Activated T-helper 1 cell treated with anti-CD3 and anti-CD28 coated beads, Interleukin-12 subunit alpha, Interleukin-12 subunit beta, Interleukin-2, Interleukin-4 antibody, amounts not matched to agents 30 ng/mL and 10 ng/mL and 1 ng/mL, durations not matched to agents 14 hours and 24 hours and 36 hours (primary cell): ENCODE results near the gene ZNF436. TPM values are rescaled to one million over a fixed set of nuclear protein-coding genes. Genes with fewer than 3 reads are reported as not detected.

Experiments
- DNase-seq: peaks from one replicate; pipeline ENCODE4 v3.0.0; 2021; ENCODE audit warnings: low spot score
- H3K27ac Mint-ChIP-seq: one replicate; pipeline ENCODE4 v1.8.0; 2021; ENCODE audit warnings: mild to moderate bottlenecking, mixed read lengths
- H3K27me3 Mint-ChIP-seq: one replicate; pipeline ENCODE4 v1.8.0; 2022; ENCODE audit warnings: mild to moderate bottlenecking, moderate library complexity, mixed read lengths; ENCODE audit not compliant: insufficient read depth
- H3K36me3 Mint-ChIP-seq: one replicate; pipeline ENCODE4 v1.8.0; 2021; ENCODE audit warnings: low read depth, mixed read lengths
- H3K4me1 Mint-ChIP-seq: one replicate; pipeline ENCODE4 v1.8.0; 2021; ENCODE audit warnings: low read depth, mixed read lengths
- H3K4me3 Mint-ChIP-seq: one replicate; pipeline ENCODE4 v1.8.0; 2021; ENCODE audit warnings: mild to moderate bottlenecking, moderate library complexity, mixed read lengths
- H3K9me3 Mint-ChIP-seq: one replicate; pipeline ENCODE4 v1.8.0; 2021; ENCODE audit warnings: mixed read lengths
- intact Hi-C: fragments of 100-400 bp; cut with micrococcal nuclease; formaldehyde crosslinking; loops from one replicate; pipeline ENCODE4 v1.15.1; 2024
- total RNA-seq: library from RNA; stranded (reverse); gene quantifications from 2 replicates; pipeline ENCODE4 v1.2.3, GENCODE V29; 2022

Gene ZNF436
- total RNA-seq, 1 donor from 2014 or later: 4.6 TPM

GRCh38 chr1:23368562-23369334 lies 888 bp downstream of the ZNF436 start:
- peaks cover 21% of the 10 kb centered on the region for H3K9me3 Mint-ChIP-seq
- intact Hi-C loops: loop anchor here (1.0 to 10.0 kb wide), 10 partner anchors 24 to 457 kb away; partner anchors contain the start of genes ASAP3, GALE, HMGCL and HNRNPR
- H3K36me3 Mint-ChIP-seq: peaks cover 32% of the 10 kb centered on the region
- peak; percentile 85 for DNase-seq
- H3K4me3 Mint-ChIP-seq: peak overlapping the region; percentile 95
- H3K27me3 Mint-ChIP-seq: no peaks in the 10 kb centered on the region
- H3K4me1 Mint-ChIP-seq: peaks cover 27% of the 10 kb centered on the region
- peak overlapping the region; percentile 96 for H3K27ac Mint-ChIP-seq

- peak overlapping the region; percentile 95 for H3K4me3 Mint-ChIP-seq
- H3K4me1 Mint-ChIP-seq: peaks cover 27% of the 10 kb centered on the region
- peak overlapping the region; percentile 96 for H3K27ac Mint-ChIP-seq
- DNase-seq: peak; percentile 98
- intact Hi-C loops: loop anchor here (1.0 to 10.0 kb wide), 10 partner anchors 24 to 457 kb away; partner anchors contain the start of genes ASAP3, GALE, HMGCL and HNRNPR
- H3K27me3 Mint-ChIP-seq: no peaks in the 10 kb centered on the region
- H3K36me3 Mint-ChIP-seq: peaks cover 39% of the 10 kb centered on the region
- peaks cover 28% of the 10 kb centered on the region for H3K9me3 Mint-ChIP-seq
These were observed 1.7 kb downstream of the ZNF436 start for GRCh38 chr1:23367791-23368561.

- DNase-seq: no peak
- intact Hi-C loops: loop anchor here (5.0 to 10.0 kb wide), 2 partner anchors 35 to 253 kb away; no protein-coding TSS in a partner anchor
These were observed 2.2 kb downstream of the ZNF436 start for GRCh38 chr1:23367451-23367790.

GRCh38 chr1:23366598-23366997 lies 3.0 kb downstream of the ZNF436 start:
- DNase-seq: no peak
- Mint-ChIP-seq H3K4me1 (peaks cover 27% of the 10 kb centered on the region), H3K9me3 (peaks cover 41% of the 10 kb centered on the region), H3K4me3 (peak overlapping the region; percentile 95), H3K36me3 (peaks cover 50% of the 10 kb centered on the region), H3K27me3 (no peaks in the 10 kb centered on the region), H3K27ac (no peak overlapping the region)
- intact Hi-C loops: loop anchor here (5.0 to 10.0 kb wide), 2 partner anchors 34 to 252 kb away; no protein-coding TSS in a partner anchor

More at GRCh38 chr1:23367451-23367790, 2.2 kb downstream of the ZNF436 start:
- H3K27ac Mint-ChIP-seq: peak overlapping the region; percentile 93
- H3K9me3 Mint-ChIP-seq: peaks cover 33% of the 10 kb centered on the region
- peaks cover 43% of the 10 kb centered on the region for H3K36me3 Mint-ChIP-seq
- peaks cover 27% of the 10 kb centered on the region for H3K4me1 Mint-ChIP-seq
- H3K27me3 Mint-ChIP-seq: no peaks in the 10 kb centered on the region
- H3K4me3 Mint-ChIP-seq: peak overlapping the region; percentile 95

GRCh38 chr1:23366146-23366545 lies 3.5 kb downstream of the ZNF436 start:
- Mint-ChIP-seq H3K4me3 (no peak overlapping the region), H3K27ac (no peak overlapping the region), H3K27me3 (no peaks in the 10 kb centered on the region), H3K36me3 (peaks cover 55% of the 10 kb centered on the region), H3K9me3 (peaks cover 46% of the 10 kb centered on the region), H3K4me1 (peaks cover 27% of the 10 kb centered on the region)
- no peak for DNase-seq
- intact Hi-C loops: loop anchor here (5.0 to 10.0 kb wide), 2 partner anchors 34 to 251 kb away; no protein-coding TSS in a partner anchor

- intact Hi-C loops: loop anchor here (10.0 kb wide), 1 partner anchor 247 kb away; no protein-coding TSS in a partner anchor
- H3K27me3 Mint-ChIP-seq: no peaks in the 10 kb centered on the region
- H3K4me3 Mint-ChIP-seq: no peak overlapping the region
- H3K27ac Mint-ChIP-seq: no peak overlapping the region
- H3K4me1 Mint-ChIP-seq: peaks cover 8% of the 10 kb centered on the region
- no peak for DNase-seq
- H3K9me3 Mint-ChIP-seq: peaks cover 78% of the 10 kb centered on the region
- H3K36me3 Mint-ChIP-seq: peaks cover 74% of the 10 kb centered on the region
These were observed 7.4 kb downstream of the ZNF436 start for GRCh38 chr1:23362218-23362713.

GRCh38 chr1:23358310-23358875 lies 11.2 kb downstream of the ZNF436 start:
- no peak overlapping the region for H3K4me3 Mint-ChIP-seq
- H3K27ac Mint-ChIP-seq: no peak overlapping the region
- peaks cover 5% of the 10 kb centered on the region for H3K4me1 Mint-ChIP-seq
- intact Hi-C loops: no loop called here
- no peaks in the 10 kb centered on the region for H3K27me3 Mint-ChIP-seq
- H3K36me3 Mint-ChIP-seq: peaks cover 51% of the 10 kb centered on the region
- peaks cover 65% of the 10 kb centered on the region for H3K9me3 Mint-ChIP-seq
- no peak for DNase-seq

GRCh38 chr1:23357138-23357908 lies 12.3 kb downstream of the ZNF436 start:
- intact Hi-C loops: no loop called here
- H3K9me3 Mint-ChIP-seq: peaks cover 58% of the 10 kb centered on the region
- no peak overlapping the region for H3K4me3 Mint-ChIP-seq
- peaks cover 5% of the 10 kb centered on the region for H3K4me1 Mint-ChIP-seq
- peaks cover 42% of the 10 kb centered on the region for H3K36me3 Mint-ChIP-seq
- peaks cover 2% of the 10 kb centered on the region for H3K27me3 Mint-ChIP-seq
- no peak overlapping the region for H3K27ac Mint-ChIP-seq
- no peak for DNase-seq

GRCh38 chr1:23356471-23357137 lies 13.0 kb downstream of the ZNF436 start:
- peaks cover 51% of the 10 kb centered on the region for H3K9me3 Mint-ChIP-seq
- intact Hi-C loops: no loop called here
- H3K4me1 Mint-ChIP-seq: peaks cover 5% of the 10 kb centered on the region
- no peak overlapping the region for H3K4me3 Mint-ChIP-seq
- H3K36me3 Mint-ChIP-seq: peaks cover 35% of the 10 kb centered on the region
- no peak overlapping the region for H3K27ac Mint-ChIP-seq
- DNase-seq: no peak
- H3K27me3 Mint-ChIP-seq: peaks cover 2% of the 10 kb centered on the region

GRCh38 chr1:23354245-23354644 lies 15.4 kb downstream of the ZNF436 start:
- DNase-seq: no peak
- Mint-ChIP-seq H3K4me1 (peaks cover 5% of the 10 kb centered on the region), H3K27me3 (peaks cover 2% of the 10 kb centered on the region), H3K9me3 (peaks cover 29% of the 10 kb centered on the region), H3K36me3 (peaks cover 13% of the 10 kb centered on the region), H3K27ac (no peak overlapping the region), H3K4me3 (no peak overlapping the region)
- intact Hi-C loops: no loop called here

GRCh38 chr1:23352096-23352695 lies 17.4 kb downstream of the ZNF436 start:
- H3K27ac Mint-ChIP-seq: no peak overlapping the region
- peaks cover 5% of the 10 kb centered on the region for H3K36me3 Mint-ChIP-seq
- peaks cover 14% of the 10 kb centered on the region for H3K9me3 Mint-ChIP-seq
- no peak for DNase-seq
- peaks cover 2% of the 10 kb centered on the region for H3K27me3 Mint-ChIP-seq
- peaks cover 5% of the 10 kb centered on the region for H3K4me1 Mint-ChIP-seq
- intact Hi-C loops: no loop called here
- H3K4me3 Mint-ChIP-seq: no peak overlapping the region
